ENCODE measurements around the gene AUTS2. TPM values are rescaled to one million over a fixed set of nuclear protein-coding genes. Genes with fewer than 3 reads are reported as not detected.
A peak's percentile ranks its signal among the peaks of the same experiment; 100 is the strongest.

The AUTS2 gene
- polyA plus RNA-seq, 1 donor (not counting 4 experiments of a cell fraction or from before 2014, with no cell fraction given): 4.7 TPM

GRCh38 chr7:70505886-70506285 lies 907.6 kb downstream of the AUTS2 start:
- no peaks in the 10 kb centered on the region for H3K79me2 ChIP-seq (ENCODE audit: control insufficient read depth, insufficient read depth, low read length)
- H3K27me3 ChIP-seq (ENCODE audit: control insufficient read depth, extremely low read depth, insufficient read depth, low read length): peaks cover 6% of the 10 kb centered on the region
- DNase-seq (ENCODE audit: low read depth, low spot score) (no peak), FAIRE-seq (no peak)
- no peak overlapping the region for H2AFZ ChIP-seq (ENCODE audit: control insufficient read depth, low read length)
- H3K4me3 ChIP-seq (ENCODE audit: control insufficient read depth in 2 of 3, extremely low read depth in 1 of 3, insufficient read depth in 2 of 3, low read depth in 1 of 3, low read length in 3 of 3): no peak overlapping the region
- no peaks in the 10 kb centered on the region for H3K4me1 ChIP-seq (ENCODE audit: control insufficient read depth, extremely low read depth, insufficient read depth, low read length)
- H3K9me1 ChIP-seq (ENCODE audit: control insufficient read depth, extremely low read depth, insufficient read depth, low read length): no peaks in the 10 kb centered on the region
- no peaks in the 10 kb centered on the region for H4K20me1 ChIP-seq (ENCODE audit: control insufficient read depth, extremely low read depth, insufficient read depth, low read length)
- no peaks in the 10 kb centered on the region for H3K36me3 ChIP-seq (ENCODE audit: control insufficient read depth in 2 of 2, extremely low read depth in 1 of 2, insufficient read depth in 2 of 2, low read length in 2 of 2)
- H3K9me3 ChIP-seq (ENCODE audit: control insufficient read depth, low read depth, low read length): no peaks in the 10 kb centered on the region
- H3K4me2 ChIP-seq (ENCODE audit: control insufficient read depth, extremely low read depth, insufficient read depth, low read depth, low read length): no peak overlapping the region
- TF ChIP-seq CTCF (optimal IDR thresholded peaks at IDR 0.05 in 1 of 3, IDR thresholded peaks at IDR 0.05 in 1 of 3, conservative IDR thresholded peaks at IDR 0.05 in 1 of 3; ENCODE audit: extremely low read depth in 1 of 3, insufficient read depth in 2 of 3, low read length in 3 of 3) (no peak), EZH2 (IDR thresholded peaks at IDR 0.05; ENCODE audit: low read length) (no peak)
- dilution Hi-C loops (cut with MboI; ENCODE audit: extremely low pct_ligation_motif_present, low sequenced_read_pairs): no loop called here
- H3K27ac ChIP-seq (ENCODE audit: control insufficient read depth, insufficient read depth, low read length): no peak overlapping the region
- no peak overlapping the region for H3K9ac ChIP-seq (ENCODE audit: control insufficient read depth, extremely low read depth, insufficient read depth, low read length)

- Histone ChIP-seq H3K36me3 (ENCODE audit: control insufficient read depth in 2 of 2, extremely low read depth in 1 of 2, insufficient read depth in 2 of 2, low read length in 2 of 2) (no peaks in the 10 kb centered on the region), H3K4me2 (ENCODE audit: control insufficient read depth, extremely low read depth, insufficient read depth, low read depth, low read length) (no peak overlapping the region), H3K27ac (ENCODE audit: control insufficient read depth, insufficient read depth, low read length) (no peak overlapping the region), H3K9me3 (ENCODE audit: control insufficient read depth, low read depth, low read length) (no peaks in the 10 kb centered on the region), H2AFZ (ENCODE audit: control insufficient read depth, low read length) (no peak overlapping the region), H3K79me2 (ENCODE audit: control insufficient read depth, insufficient read depth, low read length) (no peaks in the 10 kb centered on the region), H3K27me3 (ENCODE audit: control insufficient read depth, extremely low read depth, insufficient read depth, low read length) (peaks cover 6% of the 10 kb centered on the region), H4K20me1 (ENCODE audit: control insufficient read depth, extremely low read depth, insufficient read depth, low read length) (no peaks in the 10 kb centered on the region), H3K4me1 (ENCODE audit: control insufficient read depth, extremely low read depth, insufficient read depth, low read length) (no peaks in the 10 kb centered on the region), H3K9ac (ENCODE audit: control insufficient read depth, extremely low read depth, insufficient read depth, low read length) (no peak overlapping the region), H3K4me3 (ENCODE audit: control insufficient read depth in 2 of 3, extremely low read depth in 1 of 3, insufficient read depth in 2 of 3, low read depth in 1 of 3, low read length in 3 of 3) (no peak overlapping the region), H3K9me1 (ENCODE audit: control insufficient read depth, extremely low read depth, insufficient read depth, low read length) (no peaks in the 10 kb centered on the region)
- DNase-seq (ENCODE audit: low read depth, low spot score): no peak
- TF ChIP-seq EZH2 (IDR thresholded peaks at IDR 0.05; ENCODE audit: low read length) (no peak), CTCF (optimal IDR thresholded peaks at IDR 0.05 in 1 of 3, IDR thresholded peaks at IDR 0.05 in 1 of 3, conservative IDR thresholded peaks at IDR 0.05 in 1 of 3; ENCODE audit: extremely low read depth in 1 of 3, insufficient read depth in 2 of 3, low read length in 3 of 3) (peak in 1 of 3 experiments; percentile 37)
- dilution Hi-C loops (cut with MboI; ENCODE audit: extremely low pct_ligation_motif_present, low sequenced_read_pairs): no loop called here
- no peak for FAIRE-seq
Measured at GRCh38 chr7:70506434-70506833, 908.2 kb downstream of the AUTS2 start.
